MCF 10A (cell line): ENCODE measurements around the gene FXN. TPM values are rescaled to one million over a fixed set of nuclear protein-coding genes. Genes with fewer than 3 reads are reported as not detected.
A peak's percentile ranks its signal among the peaks of the same experiment; 100 is the strongest.
"Not testable (repeated sequence)": the region's sequence is repeated elsewhere in the genome, so short reads cannot be mapped to it uniquely, and the experiment has no call there.

Experiments
- BruUV-seq: library from RNA; stranded (reverse); fragments of 400-500 nt; replicated peaks from 2 replicates; lab custom pipeline; 2021; lab: Mats Ljungman, UMichigan
- CTCF ChIA-PET: fragments of 300-600 bp; sonication (Branson Sonifier 250); formaldehyde crosslinking; extraction: SDS; loops from one replicate; lab custom pipeline; 2021; ENCODE audit warnings: antibody characterized with exemption, inconsistent platforms; lab: Yijun Ruan, JAX
- POLR2A ChIA-PET: fragments of 300-600, 350-650 bp; sonication (Branson Sonifier 250); formaldehyde crosslinking; extraction: SDS; loops from one replicate; lab custom pipeline; 2020; ENCODE audit warnings: antibody characterized with exemption, inconsistent platforms; lab: Yijun Ruan, JAX
- DNase-seq: peaks from one replicate; pipeline ENCODE4 v3.0.0-alpha.2; 2018; ENCODE audit not compliant: unreplicated experiment
- H3K27ac Mint-ChIP-seq: one replicate; pipeline ENCODE4 v1.8.0; 2022; ENCODE audit warnings: mild to moderate bottlenecking, low read depth, mixed read lengths; ENCODE audit not compliant: unreplicated experiment
- H3K27me3 Mint-ChIP-seq: one replicate; pipeline ENCODE4 v1.8.0; 2022; ENCODE audit warnings: mixed read lengths; ENCODE audit not compliant: insufficient read depth, unreplicated experiment
- H3K36me3 Mint-ChIP-seq: one replicate; pipeline ENCODE4 v1.8.0; 2022; ENCODE audit warnings: mild to moderate bottlenecking, moderate library complexity, mixed read lengths; ENCODE audit not compliant: insufficient read depth, unreplicated experiment
- H3K4me1 Mint-ChIP-seq: one replicate; pipeline ENCODE4 v1.8.0; 2022; ENCODE audit warnings: mixed read lengths; ENCODE audit not compliant: insufficient read depth, unreplicated experiment
- H3K4me3 Mint-ChIP-seq: one replicate; pipeline ENCODE4 v1.8.0; 2022; ENCODE audit warnings: mild to moderate bottlenecking, moderate library complexity, mixed read lengths; ENCODE audit not compliant: unreplicated experiment
- H3K9me3 Mint-ChIP-seq: one replicate; pipeline ENCODE4 v1.8.0; 2022; ENCODE audit warnings: mixed read lengths; ENCODE audit not compliant: unreplicated experiment
- intact Hi-C: fragments of 100-400 bp; cut with micrococcal nuclease; formaldehyde crosslinking; loops from 2 replicates; pipeline ENCODE4 v1.14.1; 2022
- total RNA-seq: library from RNA; stranded (reverse); gene quantifications from 2 replicates; pipeline ENCODE4 v1.2.3, GENCODE V29; 2022
- TF ChIP-seq, protein P1 (sequence below): fragments of 200-600 bp; IDR thresholded peaks from one replicate; pipeline ENCODE4 v1.8.0; 2022; ENCODE audit warnings: antibody characterized with exemption, mild to moderate bottlenecking; ENCODE audit not compliant: unreplicated experiment

The FXN gene
- total RNA-seq, 1 experiment from 2014 or later: 31.6 TPM

DNA sequence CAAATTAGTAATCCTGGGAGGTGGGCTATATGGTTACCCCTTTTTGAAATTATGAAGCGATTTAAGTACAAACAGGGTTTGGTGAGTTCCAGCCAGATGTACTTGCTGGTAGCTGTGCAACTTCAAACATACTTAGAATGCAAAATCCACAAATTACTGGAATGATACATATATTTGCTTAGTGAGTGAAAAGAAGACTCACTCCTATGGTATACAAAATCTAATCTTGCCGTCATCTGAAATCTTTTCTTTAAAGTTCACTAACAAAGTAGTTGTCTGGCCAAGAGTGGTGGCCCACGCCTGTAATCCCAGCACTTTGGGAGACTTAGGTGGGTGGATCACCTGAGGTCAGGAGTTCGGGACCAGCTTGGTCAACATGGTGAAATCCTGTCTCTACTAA, 73.6 kb downstream of the FXN start:
- DNase-seq: no peak
- no peaks in the 10 kb centered on the region for H3K27me3 Mint-ChIP-seq
- no peaks in the 10 kb centered on the region for H3K9me3 Mint-ChIP-seq

DNA sequence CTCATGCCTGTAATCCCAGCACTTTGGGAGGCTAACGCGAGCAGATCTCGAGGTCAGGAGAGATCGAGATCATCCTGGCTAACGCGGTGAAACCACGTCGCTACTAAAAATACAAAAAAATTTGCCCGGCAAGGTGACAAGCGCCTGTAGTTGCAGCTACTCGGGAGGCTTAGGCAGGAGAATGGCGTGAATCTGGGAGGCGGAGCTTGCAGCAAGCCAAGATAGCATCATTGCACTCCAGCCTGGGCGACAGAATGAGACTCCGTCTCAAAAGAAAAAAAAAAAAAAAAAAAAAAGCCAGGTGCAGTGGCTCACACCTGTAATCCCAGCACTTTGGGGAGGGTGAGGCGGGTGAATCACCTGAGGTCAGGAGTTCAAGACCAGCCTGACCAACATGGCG, 77.1 kb downstream of the FXN start:
- H3K4me3 Mint-ChIP-seq, POLR2A ChIA-PET, H3K27me3 Mint-ChIP-seq, intact Hi-C loops, H3K27ac Mint-ChIP-seq, H3K9me3 Mint-ChIP-seq, H3K36me3 Mint-ChIP-seq, BruUV-seq, DNase-seq, H3K4me1 Mint-ChIP-seq: not testable (repeated sequence)
- CTCF ChIA-PET: interaction anchor here (0.7 to 1.2 kb wide), 3 partner anchors 56 to 88 kb away, joined by 3 read pairs; no protein-coding TSS in a partner anchor

More for the DNA sequence above, 73.6 kb downstream of the FXN start:
- intact Hi-C loops: no loop called here
- BruUV-seq: no TSS peak
- CTCF ChIA-PET: interaction anchor here (0.6 to 1.6 kb wide), 4 partner anchors 13 to 111 kb away, joined by 3 to 8 read pairs (median 4); no protein-coding TSS in a partner anchor
- H3K4me1 Mint-ChIP-seq: no peaks in the 10 kb centered on the region
- POLR2A ChIA-PET: interaction anchor here (0.7 kb wide), 1 partner anchor 21 kb away, joined by 3 read pairs; no protein-coding TSS in a partner anchor
- no peak overlapping the region for H3K4me3 Mint-ChIP-seq
- H3K36me3 Mint-ChIP-seq: peaks cover 5% of the 10 kb centered on the region
- H3K27ac Mint-ChIP-seq: no peak overlapping the region
- TF ChIP-seq, protein P1, sequence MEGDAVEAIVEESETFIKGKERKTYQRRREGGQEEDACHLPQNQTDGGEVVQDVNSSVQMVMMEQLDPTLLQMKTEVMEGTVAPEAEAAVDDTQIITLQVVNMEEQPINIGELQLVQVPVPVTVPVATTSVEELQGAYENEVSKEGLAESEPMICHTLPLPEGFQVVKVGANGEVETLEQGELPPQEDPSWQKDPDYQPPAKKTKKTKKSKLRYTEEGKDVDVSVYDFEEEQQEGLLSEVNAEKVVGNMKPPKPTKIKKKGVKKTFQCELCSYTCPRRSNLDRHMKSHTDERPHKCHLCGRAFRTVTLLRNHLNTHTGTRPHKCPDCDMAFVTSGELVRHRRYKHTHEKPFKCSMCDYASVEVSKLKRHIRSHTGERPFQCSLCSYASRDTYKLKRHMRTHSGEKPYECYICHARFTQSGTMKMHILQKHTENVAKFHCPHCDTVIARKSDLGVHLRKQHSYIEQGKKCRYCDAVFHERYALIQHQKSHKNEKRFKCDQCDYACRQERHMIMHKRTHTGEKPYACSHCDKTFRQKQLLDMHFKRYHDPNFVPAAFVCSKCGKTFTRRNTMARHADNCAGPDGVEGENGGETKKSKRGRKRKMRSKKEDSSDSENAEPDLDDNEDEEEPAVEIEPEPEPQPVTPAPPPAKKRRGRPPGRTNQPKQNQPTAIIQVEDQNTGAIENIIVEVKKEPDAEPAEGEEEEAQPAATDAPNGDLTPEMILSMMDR: no peak

DNA sequence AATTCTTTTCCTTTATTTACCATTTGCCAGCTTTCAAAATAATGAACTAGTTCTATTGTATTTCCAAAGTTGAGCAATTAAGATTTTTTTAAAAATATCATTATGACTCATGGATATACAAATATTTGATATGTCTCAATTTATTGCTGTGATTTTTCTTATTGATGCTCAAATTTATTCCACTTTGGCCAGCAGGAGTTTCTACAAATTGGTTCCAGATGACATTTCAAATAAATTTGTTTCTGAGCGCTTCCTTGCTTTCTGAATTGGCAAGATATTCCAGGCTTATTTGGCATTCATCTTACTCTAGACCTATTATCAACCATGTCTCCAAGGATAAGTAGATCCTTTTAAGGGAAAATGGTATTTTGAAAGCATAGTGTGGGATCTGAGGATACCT, 80.1 kb downstream of the FXN start:
- CTCF ChIA-PET: interaction anchor here (1.1 kb wide), 1 partner anchor 78 kb away, joined by 3 read pairs; no protein-coding TSS in a partner anchor
- intact Hi-C loops: no loop called here
- H3K4me3 Mint-ChIP-seq: no peak overlapping the region
- DNase-seq: peak; percentile 32
- no peaks in the 10 kb centered on the region for H3K36me3 Mint-ChIP-seq
- no TSS peak for BruUV-seq
- POLR2A ChIA-PET: interaction anchor here (2.1 kb wide), 1 partner anchor 10 kb away, joined by 5 read pairs; no protein-coding TSS in a partner anchor
- H3K4me1 Mint-ChIP-seq: peaks cover 5% of the 10 kb centered on the region
- H3K27me3 Mint-ChIP-seq: no peaks in the 10 kb centered on the region
- TF ChIP-seq, protein P1: no peak
- no peaks in the 10 kb centered on the region for H3K9me3 Mint-ChIP-seq
- no peak overlapping the region for H3K27ac Mint-ChIP-seq

GRCh38 chr9:69118656-69119055, 83.1 kb downstream of the FXN start:
- no peak overlapping the region for H3K4me3 Mint-ChIP-seq
- H3K9me3 Mint-ChIP-seq: no peaks in the 10 kb centered on the region
- no peak overlapping the region for H3K27ac Mint-ChIP-seq
- ChIA-PET CTCF (interaction anchor here (0.6 to 1.3 kb wide), 3 partner anchors 25 to 77 kb away, joined by 3 to 4 read pairs (median 3); no protein-coding TSS in a partner anchor), POLR2A (interaction anchor here (0.6 to 1.4 kb wide), 3 partner anchors 14 to 105 kb away, joined by 3 to 6 read pairs (median 4); no protein-coding TSS in a partner anchor)
- no peaks in the 10 kb centered on the region for H3K27me3 Mint-ChIP-seq
- intact Hi-C loops: no loop called here
- no peak for DNase-seq
- TF ChIP-seq, protein P1: no peak
- H3K36me3 Mint-ChIP-seq: no peaks in the 10 kb centered on the region
- no TSS peak for BruUV-seq
- H3K4me1 Mint-ChIP-seq: peaks cover 6% of the 10 kb centered on the region
